GM12878 (cell line): ENCODE data around the gene PGF.

Source experiments
- BACH1 ChIP-seq: fragments of 450-650 bp; IDR thresholded peaks from 2 replicates; pipeline ENCODE4 v1.6.1; 2017; ENCODE audit warnings: mild to moderate bottlenecking, borderline replicate concordance
- CREM ChIP-seq: IDR thresholded peaks from 2 replicates; pipeline ENCODE4 v1.6.1; 2014; ENCODE audit warnings: antibody characterized with exemption, low read depth
- EP300 ChIP-seq, 2 experiments: fragments of 150-350 bp in 1 of 2; IDR thresholded peaks; 2 replicates each; pipeline ENCODE4 v1.6.1; 2011 to 2012; ENCODE audit warnings: low read depth in 2 of 2, low read length in 2 of 2, borderline replicate concordance in 1 of 2, improper control_type of control experiment in 1 of 2, inconsistent platforms in 1 of 2; ENCODE audit not compliant: control insufficient read depth in 1 of 2
- GABPA ChIP-seq: IDR thresholded peaks from 2 replicates; pipeline ENCODE4 v1.6.1; 2014; ENCODE audit warnings: antibody characterized with exemption, low read depth, mild to moderate bottlenecking, inconsistent platforms
- HDGF ChIP-seq: fragments of 450-650 bp; IDR thresholded peaks from 2 replicates; pipeline ENCODE4 v1.6.1; 2016; ENCODE audit warnings: antibody characterized with exemption
- NBN ChIP-seq: fragments of 450-650 bp; IDR thresholded peaks from 2 replicates; pipeline ENCODE4 v1.6.1; 2016
- POLR2AphosphoS5 ChIP-seq: IDR thresholded peaks from 2 replicates; pipeline ENCODE4 v1.6.1; 2011; ENCODE audit warnings: mild to moderate bottlenecking, low read length, inconsistent platforms
- RAD21 ChIP-seq: IDR thresholded peaks from 2 replicates; pipeline ENCODE4 v1.6.1; 2011; ENCODE audit warnings: mild to moderate bottlenecking, low read depth, low read length, moderate library complexity; ENCODE audit not compliant: insufficient read depth
- SIN3A ChIP-seq: IDR thresholded peaks from 2 replicates; pipeline ENCODE4 v1.6.1; 2012; ENCODE audit warnings: low read depth, low read length, improper control_type of control experiment
- TAF1 ChIP-seq: IDR thresholded peaks from 2 replicates; pipeline ENCODE4 v1.6.1; 2011; ENCODE audit warnings: mild to moderate bottlenecking, low read depth, low read length, borderline replicate concordance

GRCh38 chr14:74984236-74985027 is 29.0 kb upstream of the PGF start:
- TF ChIP-seq CREM (no peak), RAD21 (no peak), HDGF (no peak), EP300 (IDR thresholded peaks at IDR 0.05; ENCODE audit: borderline replicate concordance in 1 of 2, control insufficient read depth in 1 of 2, low read depth in 2 of 2, low read length in 2 of 2) (no peak), SIN3A (no peak), POLR2AphosphoS5 (no peak), GABPA (no peak), BACH1 (no peak), TAF1 (no peak), NBN (no peak)
